GM18519 (cell line): ENCODE results near the gene CARD11.
"Not testable (repeated sequence)": the region's sequence is repeated elsewhere in the genome, so short reads cannot be mapped to it uniquely, and the experiment has no call there.

Experiments
- ATAC-seq: cut with Tn5 transposase; IDR thresholded peaks from one replicate; pipeline ENCODE4 v1.9.1; 2021; ENCODE audit warnings: mild to moderate bottlenecking, moderate library complexity; ENCODE audit not compliant: unreplicated experiment, low FRiP score

The CARD11 gene

GRCh38 chr7:2930310-2931033 is 113.2 kb downstream of the CARD11 start:
- no peak for ATAC-seq

GRCh38 chr7:2929321-2930201 is 114.1 kb downstream of the CARD11 start:
- ATAC-seq = no peak

GRCh38 chr7:2928613-2929311 is 114.9 kb downstream of the CARD11 start:
- ATAC-seq = no peak

DNA sequence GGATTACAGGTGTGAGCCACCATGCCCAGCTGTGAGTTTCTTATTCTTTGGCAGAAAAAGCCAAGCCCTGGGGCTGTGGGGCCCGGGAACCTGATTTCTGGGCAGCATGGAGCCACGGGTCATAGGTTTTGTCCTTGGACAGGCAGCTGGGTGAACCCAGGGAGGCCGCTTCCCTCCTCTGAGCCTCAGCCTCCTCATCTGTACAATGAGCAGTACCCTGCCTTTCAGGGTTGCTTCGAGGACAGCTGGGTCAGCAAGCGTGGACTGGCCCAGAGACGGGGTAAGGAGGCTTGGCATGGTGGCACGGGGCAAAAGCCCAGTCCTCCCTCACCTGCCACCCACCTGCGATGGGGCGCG is 115.4 kb downstream of the CARD11 start:
- no peak for ATAC-seq

- ATAC-seq = no peak
Observed at GRCh38 chr7:2927592-2927991, 116.1 kb downstream of the CARD11 start.

- no peak for ATAC-seq
Observed at GRCh38 chr7:2926896-2927405, 116.7 kb downstream of the CARD11 start.

- no peak for ATAC-seq
Observed at GRCh38 chr7:2926120-2926895, 117.4 kb downstream of the CARD11 start.

- ATAC-seq = no peak
Observed at GRCh38 chr7:2924866-2925840, 118.5 kb downstream of the CARD11 start.

- no peak for ATAC-seq
Observed at GRCh38 chr7:2923886-2924574, 119.6 kb downstream of the CARD11 start.

DNA sequence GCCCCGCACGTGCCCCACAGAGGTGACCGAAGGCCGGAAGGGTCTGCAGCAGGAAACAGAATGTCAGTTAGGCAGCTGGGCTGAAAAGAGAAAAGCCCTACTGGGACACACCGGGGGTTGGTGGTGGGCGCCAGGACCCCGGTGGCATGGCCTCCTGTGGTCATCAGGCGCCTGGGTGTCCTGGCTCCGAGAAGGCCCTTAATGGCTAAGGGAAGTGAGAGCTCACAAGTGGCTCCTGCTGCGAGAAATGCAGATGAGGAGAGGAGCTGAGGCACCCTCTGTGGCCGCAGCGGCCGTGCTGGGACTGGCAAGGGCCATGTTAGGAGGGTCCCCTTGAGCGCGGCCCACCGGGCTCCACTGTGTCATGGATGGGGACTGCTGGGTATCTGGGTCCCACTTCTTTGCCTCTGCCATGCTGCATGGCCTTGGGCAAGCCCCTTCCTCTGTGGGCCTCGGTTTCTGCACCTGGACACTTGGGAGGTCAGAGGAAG is 120.3 kb downstream of the CARD11 start:
- ATAC-seq = no peak

DNA sequence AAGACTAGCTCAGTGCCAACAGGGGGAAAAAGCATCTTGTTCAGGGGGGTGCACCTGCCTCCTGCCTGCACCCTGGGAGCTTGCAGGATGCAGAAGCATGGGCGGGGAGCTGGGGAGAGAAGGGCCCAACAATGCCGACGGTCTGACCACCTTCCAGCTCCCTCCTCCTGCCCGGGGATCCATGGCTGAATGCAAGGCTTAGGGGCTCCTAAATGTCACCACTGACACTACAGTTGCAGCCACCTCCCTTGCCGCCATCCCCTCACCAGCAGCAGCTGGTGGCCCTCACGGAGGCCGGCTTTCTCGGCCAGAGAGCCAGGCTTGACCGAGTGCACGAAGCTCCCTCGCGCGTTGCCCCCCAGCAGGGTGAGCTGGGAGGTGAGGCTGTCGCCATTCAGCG is 120.8 kb downstream of the CARD11 start:
- no peak for ATAC-seq

DNA sequence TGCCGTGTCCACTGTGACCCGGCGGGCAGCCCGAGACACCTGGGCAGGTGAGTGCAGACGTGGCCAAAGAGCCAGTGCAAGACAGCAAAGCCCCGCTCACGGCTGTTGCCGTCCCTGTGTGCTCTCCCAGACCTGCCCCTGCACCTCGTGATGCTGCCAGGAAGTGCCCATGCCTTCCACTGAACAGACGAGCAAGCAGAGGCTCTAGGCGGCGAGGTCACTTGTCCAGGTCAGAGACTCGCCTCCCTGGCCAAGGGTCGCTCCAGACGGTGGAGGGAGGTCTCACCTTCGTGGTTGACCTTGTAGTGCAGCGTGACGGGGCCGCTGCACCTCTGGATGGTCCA is 121.3 kb downstream of the CARD11 start:
- ATAC-seq = no peak

GRCh38 chr7:2921653-2922347 is 121.9 kb downstream of the CARD11 start:
- ATAC-seq = no peak

GRCh38 chr7:2920956-2921652 is 122.6 kb downstream of the CARD11 start:
- no peak for ATAC-seq

DNA sequence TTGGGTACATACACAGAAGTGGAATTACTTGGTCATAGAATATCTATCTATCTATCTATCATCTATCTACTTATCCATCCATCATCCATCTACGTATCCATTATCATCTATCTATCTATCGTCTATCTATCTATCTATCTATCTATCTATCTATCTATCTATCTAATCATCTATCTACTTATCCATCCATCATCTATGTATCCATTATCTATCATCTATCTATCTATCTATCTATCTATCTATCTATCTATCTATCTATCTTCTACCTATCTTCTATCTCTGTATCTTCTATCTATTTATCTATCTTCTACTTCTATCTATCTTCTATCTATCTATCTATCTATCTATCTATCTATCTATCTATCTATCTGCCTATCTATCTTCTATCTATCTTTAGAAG is 123.2 kb downstream of the CARD11 start:
- ATAC-seq = not testable (repeated sequence)

GRCh38 chr7:2920041-2920440 is 123.6 kb downstream of the CARD11 start:
- ATAC-seq = no peak

GRCh38 chr7:2919256-2919655 is 124.4 kb downstream of the CARD11 start:
- no peak for ATAC-seq
